ENCODE measurements around the gene TET3.

The TET3 gene

DNA sequence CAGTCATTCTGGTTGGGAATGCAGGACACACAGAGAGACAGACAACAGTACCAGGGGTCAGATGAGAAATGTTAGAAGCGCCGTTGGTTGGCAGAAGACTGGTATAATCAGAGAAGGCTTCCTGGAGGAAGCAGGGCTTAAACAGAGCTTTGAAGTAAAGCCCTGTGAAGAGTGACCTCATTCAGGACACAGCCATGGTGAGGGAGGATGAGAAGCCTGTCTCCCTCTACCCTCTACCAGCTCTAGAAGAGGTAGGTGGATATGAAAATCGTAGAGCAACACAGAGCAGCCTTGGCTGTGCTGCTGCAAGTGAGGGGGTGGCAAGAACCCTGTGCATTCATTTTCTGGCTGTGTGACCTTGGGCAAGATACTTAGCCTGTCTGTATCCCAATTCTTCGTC, 14.2 kb downstream of the TET3 start:
- H3K79me2 ChIP-seq, result peaks cover 4% of the 10 kb centered on the region
- H3K27ac ChIP-seq, result no peak overlapping the region
- H3K27me3 ChIP-seq (ENCODE audit: control insufficient read depth, insufficient read depth, low read length), result no peaks in the 10 kb centered on the region
- H3K4me1 ChIP-seq, result peaks cover 9% of the 10 kb centered on the region
- H3K4me3 ChIP-seq (ENCODE audit: low read depth, low read length), result no peak overlapping the region
- no peak overlapping the region for H3K4me2 ChIP-seq (ENCODE audit: low read length)
- TF ChIP-seq, protein P1, sequence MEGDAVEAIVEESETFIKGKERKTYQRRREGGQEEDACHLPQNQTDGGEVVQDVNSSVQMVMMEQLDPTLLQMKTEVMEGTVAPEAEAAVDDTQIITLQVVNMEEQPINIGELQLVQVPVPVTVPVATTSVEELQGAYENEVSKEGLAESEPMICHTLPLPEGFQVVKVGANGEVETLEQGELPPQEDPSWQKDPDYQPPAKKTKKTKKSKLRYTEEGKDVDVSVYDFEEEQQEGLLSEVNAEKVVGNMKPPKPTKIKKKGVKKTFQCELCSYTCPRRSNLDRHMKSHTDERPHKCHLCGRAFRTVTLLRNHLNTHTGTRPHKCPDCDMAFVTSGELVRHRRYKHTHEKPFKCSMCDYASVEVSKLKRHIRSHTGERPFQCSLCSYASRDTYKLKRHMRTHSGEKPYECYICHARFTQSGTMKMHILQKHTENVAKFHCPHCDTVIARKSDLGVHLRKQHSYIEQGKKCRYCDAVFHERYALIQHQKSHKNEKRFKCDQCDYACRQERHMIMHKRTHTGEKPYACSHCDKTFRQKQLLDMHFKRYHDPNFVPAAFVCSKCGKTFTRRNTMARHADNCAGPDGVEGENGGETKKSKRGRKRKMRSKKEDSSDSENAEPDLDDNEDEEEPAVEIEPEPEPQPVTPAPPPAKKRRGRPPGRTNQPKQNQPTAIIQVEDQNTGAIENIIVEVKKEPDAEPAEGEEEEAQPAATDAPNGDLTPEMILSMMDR (IDR thresholded peaks at IDR 0.05), result no peak
- H3K9me3 ChIP-seq (ENCODE audit: control insufficient read depth, low read length), result no peaks in the 10 kb centered on the region
- no peaks in the 10 kb centered on the region for H3K36me3 ChIP-seq (ENCODE audit: control insufficient read depth, insufficient read depth, low read length)
- H3K9ac ChIP-seq, result no peak overlapping the region
- no peak overlapping the region for H2AFZ ChIP-seq

DNA sequence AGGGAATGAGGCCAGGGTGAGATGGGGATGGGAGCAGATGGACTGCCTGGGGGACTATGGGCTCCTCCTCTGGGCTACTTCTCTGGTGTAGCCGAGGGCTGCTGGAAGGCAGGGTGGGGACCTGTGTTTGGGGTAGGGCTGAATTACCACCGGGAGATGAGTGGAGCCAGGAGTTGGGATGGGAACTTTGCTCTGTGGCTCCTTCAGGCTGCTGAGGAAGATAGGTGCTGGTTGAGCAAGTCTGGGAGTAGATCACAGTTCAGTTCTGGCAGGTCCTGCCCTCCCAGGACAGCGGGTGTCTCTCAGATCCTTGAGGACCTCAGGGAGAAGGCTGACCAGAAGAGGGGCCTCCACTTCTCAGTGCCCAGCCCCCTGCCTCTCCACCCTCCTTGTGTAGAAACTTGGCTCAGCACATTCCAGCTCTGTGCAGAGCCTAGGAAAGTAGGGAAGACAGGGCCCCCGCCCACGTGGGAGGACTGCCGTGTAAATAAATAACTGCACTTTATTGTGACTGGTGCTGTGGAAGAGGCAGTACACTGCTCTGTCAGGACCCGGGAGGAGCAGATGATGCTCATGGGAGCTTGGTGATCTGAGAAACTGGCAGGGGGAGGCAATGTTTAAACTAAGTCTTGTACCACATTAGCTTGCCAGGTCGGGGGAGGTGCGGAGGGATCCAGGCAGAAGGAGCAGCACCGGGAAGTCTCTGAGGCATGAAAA, 15.3 kb downstream of the TET3 start:
- Histone ChIP-seq H3K9ac (no peak overlapping the region), H3K27ac (no peak overlapping the region), H3K36me3 (ENCODE audit: control insufficient read depth, insufficient read depth, low read length) (no peaks in the 10 kb centered on the region), H3K9me3 (ENCODE audit: control insufficient read depth, low read length) (no peaks in the 10 kb centered on the region), H3K27me3 (ENCODE audit: control insufficient read depth, insufficient read depth, low read length) (no peaks in the 10 kb centered on the region), H3K79me2 (peaks cover 12% of the 10 kb centered on the region), H3K4me2 (ENCODE audit: low read length) (no peak overlapping the region), H2AFZ (no peak overlapping the region), H3K4me1 (peaks cover 9% of the 10 kb centered on the region), H3K4me3 (ENCODE audit: low read depth, low read length) (no peak overlapping the region)
- TF ChIP-seq, protein P1 (IDR thresholded peaks at IDR 0.05), result no peak

DNA sequence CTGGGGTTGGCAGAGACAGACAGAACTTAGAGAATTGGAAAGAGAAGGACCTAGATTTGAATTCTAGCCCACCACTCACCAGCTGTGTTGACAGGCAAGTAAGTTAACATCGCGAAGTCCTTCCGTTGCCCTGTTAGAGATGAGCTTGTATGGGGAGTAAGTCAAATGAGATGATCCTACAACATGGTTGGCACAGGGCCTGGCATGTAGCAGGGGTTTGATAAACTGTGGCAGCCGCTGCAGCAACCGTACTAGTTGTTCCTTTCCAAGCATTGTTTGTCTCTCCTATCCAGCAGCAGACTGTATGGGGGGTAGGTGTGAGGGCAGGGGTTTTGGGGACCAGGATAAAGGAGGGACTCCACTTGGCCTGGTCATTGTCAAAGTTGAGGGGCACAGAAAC, 16.0 kb downstream of the TET3 start:
- Histone ChIP-seq H3K4me2 (ENCODE audit: low read length) (no peak overlapping the region), H3K9ac (no peak overlapping the region), H3K9me3 (ENCODE audit: control insufficient read depth, low read length) (no peaks in the 10 kb centered on the region), H3K4me1 (peaks cover 9% of the 10 kb centered on the region), H3K36me3 (ENCODE audit: control insufficient read depth, insufficient read depth, low read length) (no peaks in the 10 kb centered on the region), H3K79me2 (peaks cover 18% of the 10 kb centered on the region), H3K4me3 (ENCODE audit: low read depth, low read length) (no peak overlapping the region), H2AFZ (no peak overlapping the region), H3K27ac (no peak overlapping the region), H3K27me3 (ENCODE audit: control insufficient read depth, insufficient read depth, low read length) (no peaks in the 10 kb centered on the region)
- TF ChIP-seq, protein P1 (IDR thresholded peaks at IDR 0.05), result no peak

DNA sequence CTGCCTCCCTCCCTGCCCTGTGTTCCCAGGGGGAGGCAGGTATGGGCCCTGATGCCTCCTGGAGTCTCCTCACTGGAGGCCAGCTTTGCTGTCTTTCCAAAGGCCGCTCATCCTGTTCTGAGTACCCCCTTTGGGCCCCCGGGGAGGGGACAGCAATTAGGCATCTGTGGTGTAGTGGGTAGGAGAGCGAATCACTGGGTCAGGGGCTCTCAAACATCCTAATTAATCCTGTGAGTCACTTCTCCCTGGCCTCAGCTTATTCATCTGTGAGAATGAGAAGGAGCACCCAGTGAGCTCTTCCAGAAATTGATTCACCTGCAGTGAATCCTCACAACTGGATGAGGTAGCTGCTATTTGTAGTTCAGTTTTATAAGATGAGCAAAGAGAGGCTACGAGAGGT, 16.4 kb downstream of the TET3 start:
- H3K9ac ChIP-seq, result no peak overlapping the region
- H3K27ac ChIP-seq, result no peak overlapping the region

More for the DNA sequence above, 16.4 kb downstream of the TET3 start:
- no peaks in the 10 kb centered on the region for H3K27me3 ChIP-seq (ENCODE audit: control insufficient read depth, insufficient read depth, low read length)
- H3K4me3 ChIP-seq (ENCODE audit: low read depth, low read length), result no peak overlapping the region
- H3K9me3 ChIP-seq (ENCODE audit: control insufficient read depth, low read length), result no peaks in the 10 kb centered on the region
- H3K36me3 ChIP-seq (ENCODE audit: control insufficient read depth, insufficient read depth, low read length), result no peaks in the 10 kb centered on the region
- H2AFZ ChIP-seq, result no peak overlapping the region
- peaks cover 9% of the 10 kb centered on the region for H3K4me1 ChIP-seq
- peaks cover 23% of the 10 kb centered on the region for H3K79me2 ChIP-seq
- TF ChIP-seq, protein P1 (IDR thresholded peaks at IDR 0.05), result no peak
- no peak overlapping the region for H3K4me2 ChIP-seq (ENCODE audit: low read length)

All from parathyroid adenoma (tissue), 2 donors.